GM21737 (cell line): ENCODE measurements around the gene TGFBI.

Source experiments
- ATAC-seq: cut with Tn5 transposase; IDR thresholded peaks from one replicate; pipeline ENCODE4 v1.9.1; 2021; ENCODE audit warnings: mild to moderate bottlenecking, moderate library complexity; ENCODE audit not compliant: unreplicated experiment

TGFBI gene

GRCh38 chr5:136084698-136085097, 55.9 kb downstream of the TGFBI start:
- ATAC-seq, result no peak

- no peak for ATAC-seq
Measured at GRCh38 chr5:136086783-136087566, 58.2 kb downstream of the TGFBI start.

- ATAC-seq, result no peak
Measured at GRCh38 chr5:136087961-136088871, 59.4 kb downstream of the TGFBI start.

- no peak for ATAC-seq
Measured at GRCh38 chr5:136089791-136090190, 61.0 kb downstream of the TGFBI start.

DNA sequence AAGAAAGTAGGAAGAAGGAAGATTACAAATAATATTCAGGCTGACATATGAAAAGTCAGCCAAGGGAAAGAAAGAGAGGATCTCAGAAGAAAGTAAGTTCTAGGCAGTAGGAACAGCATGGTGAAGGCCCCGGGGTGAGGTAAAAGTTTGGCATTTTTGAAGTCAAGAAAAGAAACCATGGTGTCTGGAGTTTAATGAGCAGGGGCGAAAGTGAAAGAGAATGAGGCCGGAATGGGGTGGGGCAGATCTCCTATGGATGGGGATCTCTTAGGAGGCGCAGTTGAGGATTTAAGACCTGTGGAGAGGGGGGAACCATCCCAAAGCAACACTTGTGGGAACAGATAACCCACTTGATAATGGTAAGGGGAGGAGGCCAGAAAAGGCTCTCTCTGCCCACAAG, 61.5 kb downstream of the TGFBI start:
- no peak for ATAC-seq

DNA sequence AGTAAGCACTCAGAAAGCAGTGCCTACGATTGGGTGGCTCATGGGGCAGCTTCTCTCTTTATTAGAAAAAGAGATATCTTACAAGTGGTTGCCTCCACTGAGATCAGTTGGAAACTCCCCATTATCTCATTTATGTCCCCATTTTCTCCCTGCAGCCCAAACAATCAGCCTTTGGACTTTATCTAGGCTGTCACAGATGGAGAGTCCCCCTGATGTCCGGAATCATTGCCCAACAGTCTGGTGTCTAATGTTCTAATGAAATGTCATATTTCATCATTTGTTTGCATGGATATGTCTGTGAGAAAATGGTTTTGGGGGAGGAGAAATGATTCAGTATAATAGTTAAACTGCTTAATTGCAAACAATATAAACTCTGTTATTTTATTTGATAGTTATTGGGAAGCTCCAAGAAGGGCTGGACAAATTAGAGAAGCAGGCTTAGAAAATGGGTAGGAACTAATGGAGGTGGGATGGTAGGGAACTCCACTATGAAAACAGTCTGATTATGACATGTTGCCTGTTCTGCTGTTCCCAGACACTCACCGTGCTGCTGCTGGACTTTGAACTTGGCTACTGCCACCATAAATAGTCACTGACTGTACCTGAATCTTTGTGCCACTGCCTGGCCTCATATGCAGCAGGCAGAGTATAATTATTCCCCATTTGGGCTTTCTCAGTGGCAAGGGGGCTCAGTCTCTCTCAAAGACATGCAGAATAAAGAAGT, 65.6 kb downstream of the TGFBI start:
- no peak for ATAC-seq

DNA sequence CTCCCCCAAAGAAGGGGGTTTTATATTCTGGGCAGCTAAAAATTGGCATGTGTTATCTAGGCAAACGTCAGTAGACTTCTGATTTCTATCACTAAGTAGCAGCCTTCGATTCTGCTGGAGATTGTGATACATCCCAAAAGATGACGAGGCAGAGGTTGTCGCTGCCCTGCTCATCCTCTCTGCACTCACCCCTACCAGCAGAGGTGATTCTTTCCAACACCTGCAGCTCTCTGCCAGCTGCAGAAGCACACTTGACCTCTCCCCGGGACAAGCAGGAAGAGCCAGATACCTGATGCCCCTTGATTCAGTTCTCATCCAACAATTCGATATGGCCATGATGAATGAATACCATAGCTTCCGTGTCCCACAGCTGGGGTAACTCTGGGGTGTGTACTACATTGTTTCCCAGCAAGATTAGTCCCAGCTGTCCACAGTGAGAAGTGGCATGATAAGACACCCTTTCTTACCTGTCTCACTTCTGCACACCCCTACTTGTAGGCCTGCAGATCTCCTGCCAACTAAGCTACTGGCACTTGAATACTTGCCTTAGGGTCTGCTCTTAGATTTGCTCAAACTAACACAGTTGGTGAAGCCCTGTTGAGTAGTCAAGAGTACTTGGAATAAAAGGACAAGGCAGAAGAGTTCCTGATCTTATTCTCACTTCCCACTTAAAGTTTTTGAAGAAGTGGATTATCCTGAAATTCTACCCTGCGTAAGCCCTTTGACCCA, 66.3 kb downstream of the TGFBI start:
- ATAC-seq, result no peak

GRCh38 chr5:136098176-136098575, 69.4 kb downstream of the TGFBI start:
- no peak for ATAC-seq

GRCh38 chr5:136099870-136100269, 71.1 kb downstream of the TGFBI start:
- no peak for ATAC-seq

GRCh38 chr5:136101884-136102283, 73.1 kb downstream of the TGFBI start:
- no peak for ATAC-seq

DNA sequence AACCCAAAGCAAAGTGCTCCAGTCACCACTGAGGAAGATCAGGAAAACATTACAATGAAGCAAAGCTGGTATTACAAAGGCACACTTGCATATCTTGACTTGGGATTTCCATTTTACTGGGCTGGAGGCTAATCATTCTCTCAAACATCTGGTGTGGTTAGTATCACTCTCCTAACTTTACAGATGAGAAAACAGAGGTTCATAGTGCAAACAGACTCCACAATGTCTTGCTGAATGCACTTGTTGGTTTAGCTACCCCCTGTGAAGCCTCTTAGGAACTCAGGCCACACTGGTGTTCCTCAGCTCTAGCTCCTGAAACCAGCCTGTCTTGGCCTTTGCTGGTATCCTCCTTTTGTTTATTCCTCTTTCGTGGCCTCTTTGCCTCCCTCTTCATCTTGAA, 74.3 kb downstream of the TGFBI start:
- ATAC-seq, result no peak

DNA sequence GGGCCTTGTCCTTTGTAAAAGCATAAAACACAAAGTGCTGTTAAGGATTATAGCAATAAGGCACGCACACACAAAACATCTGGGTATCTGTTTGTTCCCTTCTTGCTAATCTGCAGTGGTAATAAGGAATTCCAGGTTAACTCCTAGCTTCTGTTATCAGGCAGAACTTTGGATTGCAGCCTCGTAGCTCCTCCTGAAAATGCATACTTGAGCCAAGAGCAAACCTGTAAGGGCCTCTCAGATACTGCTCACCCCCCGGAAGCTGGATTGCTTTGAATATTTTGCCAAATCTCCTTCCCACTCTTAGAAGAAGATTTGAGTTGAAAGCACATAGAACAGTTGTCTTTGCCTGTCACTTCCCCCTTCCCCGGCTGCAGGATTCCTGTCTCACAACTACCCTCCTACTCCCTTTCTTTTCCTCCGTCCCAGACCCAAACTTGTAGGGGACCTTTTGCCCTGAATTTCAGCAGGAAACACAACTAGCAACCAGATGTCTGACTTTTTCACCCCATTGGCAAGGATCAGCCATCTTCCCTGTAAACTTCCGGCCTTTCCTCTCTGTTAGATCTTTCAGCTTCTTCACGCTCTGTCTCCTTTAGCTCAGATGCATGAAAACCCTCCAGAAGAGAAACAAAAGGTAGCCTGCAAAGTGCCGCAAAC, 75.6 kb downstream of the TGFBI start:
- no peak for ATAC-seq

GRCh38 chr5:136106351-136107031, 77.7 kb downstream of the TGFBI start:
- no peak for ATAC-seq

DNA sequence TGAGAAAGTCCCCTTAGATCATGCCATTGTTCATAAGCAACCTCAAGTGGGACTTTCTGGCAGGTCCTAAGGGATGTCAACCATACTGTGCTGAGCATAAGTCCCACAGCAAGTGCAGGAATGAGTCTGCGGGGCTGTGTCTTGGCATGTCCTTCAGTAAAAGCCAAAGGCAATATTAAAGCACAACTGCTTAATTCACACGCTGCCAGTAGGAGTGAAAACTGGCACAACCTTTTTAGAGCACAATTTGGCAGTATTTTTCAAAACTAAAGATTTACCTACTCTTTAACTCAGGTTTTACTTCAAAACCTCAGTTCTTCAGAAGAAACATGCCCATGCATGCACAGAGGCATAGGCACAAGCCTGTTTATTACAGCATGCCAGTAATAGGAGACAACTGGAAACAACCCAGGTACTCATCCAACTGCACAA, 79.4 kb downstream of the TGFBI start:
- no peak for ATAC-seq

GRCh38 chr5:136108766-136109165, 80.0 kb downstream of the TGFBI start:
- ATAC-seq, result no peak

- no peak for ATAC-seq
Measured at GRCh38 chr5:136109453-136110135, 80.8 kb downstream of the TGFBI start.
